UCSD-AML1 (cell line): ENCODE measurements around the gene IL22RA1.

Experiments
- DNase-seq: peaks from one replicate; lab custom pipeline; 2025; ENCODE audit not compliant: unreplicated experiment; lab: John Stamatoyannopoulos, UW

IL22RA1 gene

DNA sequence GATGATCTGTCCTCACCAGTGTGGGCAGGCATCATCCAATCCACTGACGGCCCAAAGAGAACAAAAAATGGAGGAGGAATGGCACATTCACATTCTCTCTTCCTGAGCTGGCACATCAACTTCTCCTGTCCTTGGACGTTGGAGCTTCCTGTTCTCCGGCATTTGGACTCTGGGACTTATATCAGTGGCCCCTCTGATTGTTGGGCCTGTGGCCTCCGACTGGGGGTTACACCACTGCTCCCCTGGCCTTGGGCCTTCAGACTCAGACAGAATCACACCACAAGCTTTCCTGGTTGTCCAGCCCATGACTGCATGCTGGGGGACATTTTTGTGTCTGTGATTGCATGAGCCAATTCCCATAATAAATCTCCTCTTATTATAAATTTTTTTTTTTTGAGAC, 24.1 kb upstream of the IL22RA1 start:
- no peak for DNase-seq

DNA sequence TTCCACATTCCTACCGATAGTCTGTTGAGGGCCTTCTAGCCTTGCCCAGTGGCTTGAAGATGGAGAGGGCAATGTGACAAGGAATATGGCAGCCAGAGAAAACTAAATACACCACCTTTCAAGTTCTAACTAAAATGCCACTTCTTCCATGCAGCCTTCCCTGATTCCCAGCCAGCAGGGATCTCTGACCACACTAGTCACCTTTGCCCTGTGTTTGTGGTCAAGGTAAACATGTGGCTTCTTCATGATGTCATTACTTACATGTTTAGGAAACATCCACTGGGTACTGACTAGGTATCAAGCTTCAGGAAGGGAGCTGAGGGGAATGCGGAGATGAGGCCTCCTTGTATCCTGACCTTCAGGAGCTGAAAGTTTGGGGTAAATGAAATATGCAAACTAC, 22.6 kb upstream of the IL22RA1 start:
- DNase-seq: no peak

DNA sequence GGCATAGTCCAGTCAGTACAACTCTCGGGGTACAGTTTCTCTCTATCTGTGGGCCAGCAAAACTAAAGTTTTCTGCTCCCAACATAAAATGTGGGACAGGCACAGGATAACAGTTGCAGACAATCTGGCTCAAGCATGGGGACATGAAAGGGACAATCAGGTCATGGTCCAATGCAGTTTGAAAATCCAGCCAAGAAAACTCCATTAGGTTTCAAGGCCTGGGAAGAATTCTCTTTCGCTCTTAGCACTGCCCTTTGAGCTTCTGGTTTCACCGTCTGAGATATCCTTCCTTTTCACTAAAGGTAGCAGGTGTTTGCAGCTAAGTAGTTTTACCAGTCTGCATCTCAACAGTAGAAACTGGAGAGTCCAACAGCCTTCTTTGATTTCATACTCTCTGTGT, 21.1 kb upstream of the IL22RA1 start:
- no peak for DNase-seq

DNA sequence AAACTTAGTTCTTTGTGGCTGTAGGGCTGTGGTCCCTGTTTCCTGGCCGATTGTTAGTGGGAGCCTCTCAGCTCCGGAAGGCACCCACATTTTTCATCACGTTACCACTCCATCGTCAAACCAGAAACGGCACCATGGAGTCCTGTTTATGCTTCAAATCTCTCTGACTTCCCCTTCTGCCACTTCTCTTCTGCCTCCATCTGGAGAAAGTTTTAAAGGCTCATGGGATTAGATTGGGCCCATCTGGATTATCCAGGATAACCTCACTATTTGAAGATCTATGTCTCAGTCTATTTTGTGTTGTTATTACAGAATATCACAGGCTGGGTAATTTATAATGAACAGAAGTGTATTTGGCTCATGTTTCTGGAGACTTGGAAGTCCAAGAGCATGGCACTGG, 19.3 kb upstream of the IL22RA1 start:
- DNase-seq: no peak

DNA sequence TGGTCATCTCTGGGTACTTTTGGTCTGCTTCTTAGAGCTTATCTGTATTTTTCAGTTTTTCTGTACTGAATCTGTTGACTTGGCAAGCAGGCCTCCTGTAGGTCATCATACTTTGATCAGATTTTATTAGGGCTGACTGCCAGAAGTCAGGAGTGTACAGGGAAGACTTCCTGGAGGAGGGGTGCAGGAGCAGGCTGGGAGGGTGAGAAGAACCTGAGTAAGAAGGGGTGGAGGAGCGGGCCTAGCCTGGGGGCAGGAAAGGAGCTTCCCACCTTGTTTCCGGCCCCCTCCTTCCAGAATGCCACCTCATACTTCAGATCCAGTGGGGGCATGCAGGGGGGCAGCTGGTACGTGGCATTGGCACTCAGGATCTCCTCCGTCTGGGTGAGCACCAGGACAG, 18.3 kb upstream of the IL22RA1 start:
- DNase-seq: no peak

DNA sequence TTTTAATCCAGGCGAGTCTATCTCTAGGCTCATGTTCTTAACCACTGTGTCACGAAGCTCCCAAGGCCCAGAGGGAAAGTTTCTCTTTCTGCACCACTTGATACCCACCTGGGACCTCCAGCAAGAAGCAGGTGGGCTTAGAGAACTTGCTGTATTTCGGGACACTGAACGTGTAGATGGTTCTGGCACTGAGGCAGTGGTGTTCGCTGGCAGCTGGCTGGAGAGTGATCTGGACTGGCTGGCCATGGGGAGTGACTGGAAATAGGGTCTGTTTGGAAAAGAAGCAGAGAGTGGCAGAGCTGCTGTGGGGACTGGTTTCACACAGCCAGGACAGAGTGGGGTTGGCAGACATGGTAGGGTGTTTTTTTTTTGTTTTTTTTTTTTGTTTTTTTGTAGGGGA, 16.4 kb upstream of the IL22RA1 start:
- DNase-seq: no peak

DNA sequence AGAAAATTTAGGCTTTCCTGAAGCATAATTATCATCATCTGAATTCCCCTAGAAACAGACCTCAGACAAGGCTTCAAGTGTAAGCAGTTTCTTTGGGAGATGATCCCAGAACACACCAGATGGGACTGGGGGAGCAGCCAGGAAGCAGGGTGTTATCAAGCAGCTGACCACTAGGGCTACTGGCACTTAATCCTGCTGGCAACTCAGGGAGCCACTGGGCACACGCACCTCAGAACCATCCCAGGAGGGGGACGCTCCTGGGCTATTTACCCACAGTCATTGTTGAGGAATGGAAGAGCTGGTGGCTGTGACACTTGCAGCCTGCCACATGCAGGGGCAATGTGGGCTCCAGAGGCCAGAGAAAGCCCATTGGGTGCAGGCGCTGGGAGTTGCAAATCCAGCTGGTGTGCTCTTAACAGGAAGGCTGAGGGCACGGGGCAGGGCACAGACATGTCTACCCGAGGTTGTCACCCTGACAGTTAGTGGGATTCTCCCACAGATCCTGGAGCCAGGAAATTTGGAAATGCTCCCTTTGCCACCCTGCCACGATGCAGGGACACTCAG, 15.1 kb upstream of the IL22RA1 start:
- no peak for DNase-seq

DNA sequence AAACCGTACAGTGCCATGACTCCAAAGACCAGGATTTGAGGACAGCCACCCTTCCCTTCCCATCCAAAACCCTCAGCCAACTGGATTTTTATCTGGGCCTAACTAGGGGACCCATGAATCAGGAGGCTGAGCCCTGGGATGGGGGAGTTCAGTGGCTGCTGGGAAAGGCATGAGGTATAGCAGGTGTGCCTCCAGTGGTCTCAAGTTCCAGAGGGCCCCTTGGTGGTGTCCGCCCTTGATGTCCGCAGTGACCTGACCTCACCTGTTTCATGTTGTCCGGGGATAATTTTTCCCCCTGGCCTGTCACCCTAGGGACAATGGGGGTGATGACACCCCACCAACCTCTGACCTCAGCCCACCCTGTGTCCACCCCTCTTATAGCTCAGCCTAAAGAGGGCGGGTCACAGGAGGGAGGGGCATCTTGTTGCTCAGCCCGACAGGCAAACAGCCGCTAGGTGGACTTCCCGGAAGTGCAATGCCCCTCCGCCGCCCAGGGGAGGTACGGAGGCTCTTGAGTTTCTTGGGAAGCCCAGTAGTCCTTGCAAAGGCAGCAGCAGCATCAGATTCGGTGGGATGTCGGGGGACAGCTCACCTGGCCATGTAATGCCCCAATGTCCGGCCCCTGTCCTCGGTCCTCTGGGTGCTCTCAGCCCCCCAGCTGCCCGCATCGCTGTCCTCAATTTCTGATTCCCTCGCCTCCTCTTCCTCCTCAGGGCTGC, 13.8 kb upstream of the IL22RA1 start:
- no peak for DNase-seq

DNA sequence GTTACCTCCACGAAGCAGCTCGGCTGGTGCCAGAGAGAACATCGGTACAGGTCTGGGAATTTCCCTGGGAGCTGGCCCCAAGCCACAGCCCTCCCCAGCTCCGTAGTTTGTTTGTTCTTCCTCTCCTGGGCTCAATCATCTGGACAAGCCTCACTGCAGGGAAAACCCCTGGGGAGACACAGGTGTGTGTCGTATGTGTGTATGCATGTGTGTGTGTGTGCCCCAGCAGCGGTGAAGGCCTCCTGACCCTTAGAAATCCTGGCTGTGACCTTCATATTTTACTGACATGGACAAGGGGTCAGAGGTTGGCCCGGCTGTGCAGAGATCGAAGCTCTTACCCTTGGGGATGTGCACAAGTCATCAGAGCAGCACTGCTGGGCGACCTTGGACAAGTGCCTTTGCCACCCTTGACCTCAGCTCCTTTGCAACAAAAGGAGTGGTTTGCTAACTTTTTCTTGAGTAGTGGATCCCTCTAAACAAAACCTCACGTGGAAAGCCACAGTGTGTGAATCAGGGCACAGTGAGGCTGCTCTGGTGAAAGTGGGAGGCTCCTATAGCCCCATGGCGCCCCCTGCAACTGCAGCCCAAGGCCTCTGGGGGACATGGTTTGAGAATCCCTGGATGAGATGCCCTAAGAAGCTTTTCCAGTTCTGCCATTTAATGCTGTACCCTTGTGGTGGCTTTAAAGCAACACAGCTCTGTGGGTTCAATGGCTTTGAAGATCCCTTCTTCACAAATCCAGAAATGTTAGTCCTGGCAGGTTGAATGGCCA, 12.3 kb upstream of the IL22RA1 start:
- DNase-seq: no peak

DNA sequence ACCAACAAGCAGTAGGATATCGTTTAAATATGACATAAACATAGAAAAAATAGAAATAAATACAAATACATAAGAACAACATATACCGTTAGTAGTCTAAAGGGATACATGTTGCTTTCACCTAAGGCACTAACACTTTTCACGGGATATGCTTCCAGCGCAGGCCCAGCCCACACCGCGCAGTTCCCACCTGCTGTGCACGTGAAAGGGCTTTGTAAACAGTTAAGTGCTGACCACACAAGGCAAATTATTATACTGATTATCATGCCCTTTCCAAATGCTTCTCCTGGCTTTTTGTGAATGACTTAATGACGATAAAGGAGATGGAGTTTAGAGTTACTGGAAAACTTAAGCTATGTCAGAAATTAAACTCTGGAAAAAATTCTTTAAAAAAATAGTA, 11.3 kb upstream of the IL22RA1 start:
- DNase-seq: no peak

DNA sequence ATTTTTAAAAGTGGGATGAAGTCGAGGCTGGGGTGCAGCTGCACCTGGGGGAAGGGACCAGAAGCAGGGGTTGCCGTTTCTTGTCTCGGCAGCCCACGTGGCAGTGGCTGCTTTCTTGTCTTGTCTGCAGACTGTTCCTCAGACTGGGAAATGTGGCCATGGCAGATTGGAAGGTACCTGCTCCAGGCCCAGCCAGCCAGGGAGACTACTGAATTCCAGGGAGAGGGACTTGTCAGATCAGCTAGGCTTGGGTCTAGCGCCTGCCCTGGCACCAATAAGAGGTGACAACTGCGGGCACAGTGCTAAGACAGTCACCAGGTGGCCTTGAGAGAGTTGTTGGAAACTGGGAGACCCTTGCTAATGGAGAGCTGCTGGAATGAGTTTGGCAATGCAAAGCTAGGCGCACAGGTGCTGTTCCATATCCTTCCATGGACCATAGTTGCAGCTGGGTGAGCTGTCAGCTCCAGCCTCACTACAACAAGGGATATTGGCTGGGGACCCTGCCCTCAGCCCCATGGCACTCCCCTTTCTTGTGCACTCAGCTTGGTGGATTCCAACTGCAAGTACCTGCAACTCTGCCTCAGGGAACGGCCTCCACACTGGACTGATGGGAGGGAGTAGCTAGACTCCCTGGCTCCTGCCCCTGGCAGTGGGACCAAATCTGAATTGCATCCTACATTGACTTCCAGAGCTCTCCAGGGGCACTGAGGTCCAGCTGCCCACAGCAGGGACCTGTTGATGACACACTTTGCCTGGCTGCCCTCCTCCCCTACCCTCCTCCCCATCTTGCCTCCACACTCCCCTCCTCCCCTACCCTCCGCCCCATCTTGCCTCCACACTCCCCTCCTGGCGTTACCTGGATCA, 9.9 kb upstream of the IL22RA1 start:
- no peak for DNase-seq

DNA sequence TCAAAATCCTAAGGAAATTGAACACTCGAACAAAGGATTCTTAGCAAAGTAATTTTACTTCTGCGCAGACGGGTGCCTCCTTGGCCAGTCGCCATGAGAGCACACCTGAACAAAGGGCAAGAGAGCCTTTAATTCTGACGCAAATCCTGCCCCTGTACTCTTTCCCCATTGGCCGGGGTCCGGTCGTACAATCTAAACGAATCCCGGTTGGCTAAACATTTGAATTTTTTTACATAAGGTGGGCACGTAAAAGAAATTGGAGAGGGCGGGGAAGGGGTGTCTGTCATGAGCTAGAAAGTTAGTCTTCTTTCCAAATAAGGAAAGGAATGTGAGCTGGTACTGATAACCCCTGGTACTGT, 8.2 kb upstream of the IL22RA1 start:
- no peak for DNase-seq

DNA sequence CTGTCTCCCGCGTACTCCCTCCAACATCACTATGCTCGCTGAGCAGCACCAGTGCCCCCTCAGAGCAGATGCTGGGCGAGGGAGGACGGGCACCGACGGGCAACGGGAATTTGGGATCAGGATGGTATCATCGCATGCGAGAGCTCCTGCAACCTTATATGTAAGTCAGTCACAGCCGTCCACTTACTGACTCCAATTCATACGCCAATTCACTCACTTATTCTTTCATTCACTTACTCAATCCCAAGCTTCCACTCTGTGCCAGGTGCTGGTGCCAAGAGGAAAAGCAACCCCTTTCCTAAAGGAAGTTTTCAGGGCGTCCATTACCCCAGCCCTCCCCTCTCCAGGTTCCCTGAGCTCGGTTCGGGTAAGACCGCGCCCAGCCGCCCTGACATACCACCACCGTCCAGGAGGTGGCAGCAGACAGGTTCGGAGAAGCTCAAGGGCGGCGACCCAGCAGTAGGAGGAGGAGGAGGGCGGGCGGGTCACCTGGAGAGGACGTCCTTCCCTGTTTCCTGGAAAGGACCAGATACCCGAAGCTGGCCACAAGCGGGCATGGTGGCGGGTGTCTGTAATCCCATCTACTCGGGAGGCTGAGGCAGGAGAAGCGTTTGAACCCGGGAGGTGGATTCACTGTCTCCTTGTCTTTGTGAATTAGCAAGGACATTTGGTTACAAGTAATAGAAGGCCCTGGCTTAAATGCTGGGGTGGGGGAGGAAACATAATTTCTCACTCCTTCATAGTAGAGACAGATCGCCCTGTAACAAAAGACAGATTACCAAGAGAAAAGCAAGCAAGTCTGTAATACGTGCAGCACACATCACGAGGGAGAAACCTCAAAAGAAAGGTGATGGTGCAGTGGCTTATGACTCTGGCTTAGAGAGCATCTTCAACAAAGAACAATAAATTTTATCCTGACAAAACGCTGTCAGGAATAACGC, 7.6 kb upstream of the IL22RA1 start:
- peak; percentile 76 for DNase-seq

DNA sequence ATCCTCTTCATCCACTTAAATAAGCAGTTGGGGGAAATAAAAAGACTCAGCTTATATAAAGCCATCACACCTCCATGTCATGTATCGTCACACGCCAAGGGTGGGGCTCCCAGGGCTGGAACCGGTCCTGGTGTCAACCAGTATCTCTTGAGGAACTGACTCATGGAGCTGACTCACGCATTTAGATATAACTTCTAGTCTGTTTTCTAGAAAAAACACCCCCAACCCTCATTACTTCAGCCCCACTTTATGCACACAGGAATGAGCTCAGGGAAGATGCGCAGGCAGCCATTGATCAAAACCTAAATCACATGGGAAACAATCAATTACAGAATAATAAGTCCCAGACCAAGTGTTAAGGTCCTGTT, 6.9 kb upstream of the IL22RA1 start:
- no peak for DNase-seq

DNA sequence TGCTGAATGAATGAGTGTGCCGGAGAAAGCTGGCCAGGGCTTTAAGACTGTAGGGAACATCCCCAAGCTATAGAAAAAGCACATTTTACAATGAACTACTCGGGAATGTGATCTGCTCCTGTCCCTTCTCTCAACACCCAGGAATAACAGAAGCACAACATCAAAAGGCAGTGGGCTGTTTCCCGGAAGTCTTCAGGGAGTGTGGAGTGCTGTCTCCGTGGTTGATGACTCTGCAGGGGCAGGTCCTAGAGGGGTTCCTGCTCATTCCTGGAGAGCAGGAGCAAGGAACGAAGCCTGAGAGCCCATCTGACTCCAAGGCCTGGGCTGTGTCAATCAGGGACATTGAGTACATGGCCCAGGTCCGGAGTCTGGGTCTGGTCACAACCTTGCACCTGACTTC, 4.9 kb upstream of the IL22RA1 start:
- no peak for DNase-seq

DNA sequence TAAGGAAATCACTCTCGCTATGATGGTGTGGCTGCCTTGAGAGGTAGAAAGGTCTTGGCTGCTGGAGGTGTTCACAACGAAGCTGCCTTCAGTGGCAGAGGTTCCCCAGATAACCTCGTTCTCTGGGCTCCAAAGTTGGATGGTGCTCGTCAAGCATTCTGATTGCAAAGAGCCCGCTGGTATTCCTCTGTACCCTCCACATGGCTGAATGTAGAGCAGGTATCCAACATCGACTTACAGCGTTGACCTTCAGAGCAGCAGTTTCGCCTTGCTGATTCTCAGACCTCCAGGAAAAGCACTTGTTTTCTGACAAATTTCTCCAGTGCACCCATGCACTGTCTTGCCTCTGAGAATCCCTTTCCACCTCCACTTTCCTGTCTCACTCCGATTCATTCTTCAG, 4.3 kb upstream of the IL22RA1 start:
- DNase-seq: no peak

DNA sequence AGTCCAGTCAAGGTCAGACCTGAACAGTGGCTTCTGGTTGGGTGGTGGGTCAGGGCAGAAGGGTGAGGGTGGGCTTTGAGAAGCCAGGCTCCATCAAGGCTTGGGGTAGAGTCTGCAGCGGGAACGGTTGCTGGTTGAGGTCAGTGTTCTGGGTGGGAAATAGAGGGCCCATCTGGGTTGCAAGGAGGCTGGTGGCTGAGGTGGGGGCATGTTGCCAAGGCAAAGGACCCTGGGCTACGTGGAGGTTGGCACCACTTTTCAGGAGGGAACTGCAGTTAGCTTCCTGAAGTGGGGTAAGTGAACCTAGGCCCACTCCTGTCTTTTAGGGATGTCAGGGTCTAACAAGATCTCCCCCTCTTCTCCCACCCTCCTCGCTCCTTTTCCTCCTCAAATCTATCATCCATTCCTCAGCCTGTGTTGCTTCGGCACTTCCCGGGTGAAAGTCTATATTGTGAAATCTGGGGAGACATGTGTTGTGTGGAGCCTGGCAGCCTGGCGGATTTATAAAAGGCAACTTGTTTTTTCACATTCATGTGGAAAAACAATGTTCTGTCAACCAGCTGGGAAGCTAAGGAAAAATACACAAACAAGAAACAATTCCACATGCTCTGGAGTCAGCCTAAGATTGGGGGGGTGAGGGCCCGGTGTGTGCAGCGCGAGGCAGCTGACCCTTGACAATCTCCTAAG, 1.5 kb downstream of the IL22RA1 start:
- DNase-seq: no peak

DNA sequence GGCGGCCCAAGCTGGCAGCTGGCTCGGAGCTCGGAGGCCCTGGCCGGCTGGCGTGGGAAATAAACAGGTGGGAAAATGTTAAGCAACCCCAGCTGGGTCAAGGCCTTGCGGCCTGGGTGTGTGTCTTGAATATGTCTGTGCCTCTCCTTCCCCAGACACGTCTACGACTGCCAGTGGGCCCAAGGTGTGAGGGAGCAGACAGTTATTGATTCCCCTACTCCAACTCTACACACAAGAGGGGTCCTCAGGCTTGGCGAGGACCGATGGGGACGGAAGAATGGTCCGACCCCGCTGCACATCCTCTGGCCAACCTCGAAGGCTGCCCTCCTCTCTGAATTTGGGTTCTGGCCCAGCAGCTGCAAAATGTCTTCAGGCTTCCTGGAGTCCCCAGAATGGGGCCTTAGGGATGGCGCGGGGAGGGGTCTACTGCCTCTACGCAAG, 2.2 kb downstream of the IL22RA1 start:
- DNase-seq: no peak

DNA sequence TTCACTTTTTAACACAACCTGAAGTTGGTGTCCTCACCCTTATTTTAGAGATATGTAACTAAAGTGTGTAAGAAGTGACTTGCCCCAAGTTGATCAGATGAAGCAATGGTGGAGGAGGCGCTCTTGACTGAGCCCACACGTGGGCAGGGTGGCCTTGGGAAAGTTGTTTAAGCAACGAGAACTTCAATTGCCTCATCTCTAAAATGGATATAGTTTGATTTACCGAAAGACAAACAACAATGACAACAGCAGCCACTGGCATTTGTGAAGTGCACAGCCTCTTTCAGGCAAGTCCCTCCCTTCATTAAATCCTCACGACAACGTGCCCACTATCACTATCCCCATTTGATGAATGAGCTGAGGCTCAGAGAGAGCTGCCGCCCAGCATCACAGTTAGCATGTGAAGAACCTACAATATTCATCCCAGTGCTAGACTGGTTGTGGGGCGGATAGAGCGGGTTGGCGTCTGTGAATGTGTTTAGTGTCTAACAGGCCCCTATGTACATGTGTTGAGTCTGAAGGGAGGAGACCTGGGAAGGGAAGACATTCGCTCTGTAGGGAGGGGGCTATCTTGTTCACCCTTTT, 3.0 kb downstream of the IL22RA1 start:
- DNase-seq: no peak

DNA sequence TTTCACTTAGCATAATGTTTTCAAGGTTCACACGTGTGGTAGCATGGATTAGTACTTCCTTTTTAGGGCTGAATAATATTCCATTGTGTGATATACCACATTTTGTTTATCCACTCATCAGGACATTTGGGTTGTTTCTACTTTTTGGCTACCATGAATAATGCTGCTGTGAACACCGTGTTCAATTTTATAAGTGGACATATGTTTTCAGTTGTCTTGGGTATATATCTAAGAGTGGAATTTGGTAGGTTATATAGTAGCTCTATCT, 3.8 kb downstream of the IL22RA1 start:
- no peak for DNase-seq
